Upper lobe of left lung (tissue), 6 donors: Measurements from ENCODE around the gene PNPLA5. TPM values are rescaled to one million over a fixed set of nuclear protein-coding genes. Genes with fewer than 3 reads are reported as not detected.

Experiments
- ATAC-seq, 2 donors: fragments of 200-7000 bp; cut with Tn5 transposase; one replicate each; pipeline ENCODE4 v1.9.1; 2022; ENCODE audit warnings: mild to moderate bottlenecking in 2 of 2, moderate library complexity in 2 of 2; ENCODE audit not compliant: low FRiP score in 2 of 2
- DNase-seq, 2 donors: peaks; one replicate each; pipeline ENCODE4 v3.0.0-alpha.2; 2019 to 2020
- H3K27ac ChIP-seq, 4 donors: fragments of 200-600 bp; sonication (generic); one replicate each; pipeline ENCODE4 v1.5.1; 2016 to 2019
- H3K27me3 ChIP-seq, 4 donors: fragments of 200-600 bp; sonication (generic); one replicate each; pipeline ENCODE4 v1.5.1; 2017 to 2019
- H3K36me3 ChIP-seq, 4 donors: fragments of 200-600 bp; sonication (generic); one replicate each; pipeline ENCODE4 v1.5.1; 2016 to 2019
- H3K4me1 ChIP-seq, 4 donors: fragments of 200-600 bp; sonication (generic); one replicate each; pipeline ENCODE4 v1.5.1; 2018 to 2019
- H3K4me3 ChIP-seq, 4 donors: fragments of 200-600 bp; sonication (generic); one replicate each; pipeline ENCODE4 v1.5.1; 2017 to 2019; ENCODE audit warnings: mild to moderate bottlenecking in 2 of 4, moderate library complexity in 1 of 4
- H3K9me3 ChIP-seq, 4 donors: fragments of 200-600 bp; sonication (generic); one replicate each; pipeline ENCODE4 v1.5.1; 2018 to 2019
- CTCF ChIP-seq, 6 experiments: fragments of 450-650 bp in 4 of 6; fragments of 200-600 bp in 2 of 6; sonication (generic) in 2 of 6; IDR thresholded peaks; one replicate each; pipeline ENCODE4 v1.5.1; 2016 to 2019; ENCODE audit warnings: antibody characterized with exemption in 6 of 6
- EP300 ChIP-seq, 4 donors: sonication (generic); formaldehyde crosslinking; IDR thresholded peaks; one replicate each; pipeline ENCODE4 v1.5.1; 2017; ENCODE audit warnings: antibody characterized with exemption in 4 of 4, control low read depth in 2 of 4
- POLR2A ChIP-seq, 4 donors: fragments of 450-650 bp; IDR thresholded peaks; one replicate each; pipeline ENCODE4 v1.5.1; 2016 to 2017; ENCODE audit warnings: antibody characterized with exemption in 4 of 4, mild to moderate bottlenecking in 2 of 4
- POLR2AphosphoS5 ChIP-seq, 2 donors: sonication (generic); formaldehyde crosslinking; IDR thresholded peaks; one replicate each; pipeline ENCODE4 v1.5.1; 2017; ENCODE audit warnings: antibody characterized with exemption in 2 of 2
- WGBS, 2 donors: methylation state at CpG; one replicate each; pipeline ENCODE4 v1.1.5; 2017 to 2018; 5-methylcytosine and 5-hydroxymethylcytosine counted together
- total RNA-seq, 6 donors: library from RNA; depleted of rRNA in 4 of 6; stranded (reverse); fragments of >200 nt in 4 of 6; gene quantifications; one replicate each; pipeline versions ENCODE4 v1.1.0 to v1.2.1, GENCODE V29; 2016 to 2021
- donor health status: DM: no; HTN: no; CAD: no; lungs with moderate emphysema.
- donor health status: DM: no; HTN: yes; CAD: no; lungs with severe emphysema.

PNPLA5 gene
- total RNA-seq, 6 donors from 2014 or later: not detected

DNA sequence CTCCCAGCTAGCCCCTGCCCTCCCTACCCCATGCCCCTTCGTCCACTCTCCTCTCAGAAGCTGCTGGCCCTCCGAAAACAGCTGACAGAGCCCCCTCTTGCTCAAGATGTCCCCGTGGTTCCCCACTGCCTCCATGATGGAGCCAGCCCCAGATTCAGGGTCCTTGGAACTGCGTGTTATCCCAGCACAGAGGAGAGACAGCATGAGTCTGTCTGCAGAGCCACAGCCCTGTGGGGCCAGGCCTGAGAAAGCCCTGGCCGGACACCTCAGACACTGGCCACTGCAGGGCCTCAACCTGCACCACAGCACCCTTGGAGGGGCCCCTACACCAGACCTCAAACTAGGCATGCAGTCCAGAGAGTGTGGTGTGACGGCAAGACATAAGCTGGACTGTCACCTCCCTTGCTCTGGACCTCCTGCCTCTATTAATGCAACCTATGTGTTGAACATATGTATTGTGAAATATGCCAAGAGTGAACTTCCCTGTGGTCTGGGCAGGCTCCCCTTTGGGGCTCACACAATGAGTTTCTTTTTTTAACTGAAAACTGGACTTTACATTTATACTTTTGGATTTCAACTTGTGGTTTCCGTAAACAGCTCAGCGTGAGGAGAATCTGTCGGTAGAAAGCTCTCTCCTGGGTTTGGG is 9.6 kb downstream of the PNPLA5 start:
- peaks cover 0 to 3% (median 0%) of the 10 kb centered on the region in 4 donors for H3K4me1 ChIP-seq
- no peak overlapping the region for H3K27ac ChIP-seq
- H3K36me3 ChIP-seq: no peaks in the 10 kb centered on the region
- 72 to 83% methylated on average over 7 to 9 of the region's 9 CpGs for WGBS, 2 donors
- no peak overlapping the region for H3K4me3 ChIP-seq
- H3K9me3 ChIP-seq: no peaks in the 10 kb centered on the region
- TF ChIP-seq EP300 (IDR thresholded peaks at IDR 0.05) (no peak), POLR2AphosphoS5 (IDR thresholded peaks at IDR 0.05) (no peak), CTCF (IDR thresholded peaks at IDR 0.05) (no peak), POLR2A (IDR thresholded peaks at IDR 0.05) (no peak)
- no peak for DNase-seq
- no peaks in the 10 kb centered on the region for H3K27me3 ChIP-seq
- ATAC-seq: no peak

GRCh38 chr22:43881091-43882061 is 10.4 kb downstream of the PNPLA5 start:
- WGBS, 2 donors: 88 to 89% methylated on average over 1 to 18 of the region's 19 CpGs
- no peaks in the 10 kb centered on the region for H3K27me3 ChIP-seq
- no peak overlapping the region for H3K4me3 ChIP-seq
- TF ChIP-seq CTCF (IDR thresholded peaks at IDR 0.05) (no peak), POLR2A (IDR thresholded peaks at IDR 0.05) (no peak)
- DNase-seq (no peak), ATAC-seq (no peak)
- H3K27ac ChIP-seq: no peak overlapping the region
- H3K4me1 ChIP-seq: peaks cover 0 to 3% (median 0%) of the 10 kb centered on the region in 4 donors
- H3K9me3 ChIP-seq: no peaks in the 10 kb centered on the region
- no peaks in the 10 kb centered on the region for H3K36me3 ChIP-seq

DNA sequence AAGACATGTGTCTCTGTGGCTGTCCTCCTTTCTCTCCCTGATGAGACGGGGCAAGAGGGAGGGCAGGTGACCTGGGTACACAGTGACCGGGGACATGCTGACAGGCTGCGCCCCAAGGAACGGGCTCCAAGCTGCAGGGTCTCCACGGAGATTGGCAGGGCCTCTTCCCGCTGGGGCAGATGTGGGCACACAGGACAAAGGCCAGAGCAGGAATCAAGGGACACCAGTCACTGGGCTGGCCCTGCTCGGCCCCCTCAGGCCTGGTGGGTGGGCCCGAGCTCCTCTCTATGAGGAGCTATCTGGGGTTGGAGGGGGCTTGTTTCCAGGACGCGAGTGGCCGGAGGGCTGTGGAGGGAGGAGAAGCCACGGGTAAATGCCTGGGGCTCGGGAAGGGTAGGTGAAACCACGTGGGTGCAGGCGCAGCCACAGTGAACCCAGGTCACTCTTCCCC is 11.2 kb downstream of the PNPLA5 start:
- H3K27ac ChIP-seq: no peak overlapping the region
- no peak for ATAC-seq
- H3K4me3 ChIP-seq: no peak overlapping the region
- no peaks in the 10 kb centered on the region for H3K9me3 ChIP-seq
- no peaks in the 10 kb centered on the region for H3K27me3 ChIP-seq
- peaks cover 0 to 3% (median 0%) of the 10 kb centered on the region in 4 donors for H3K4me1 ChIP-seq
- no peaks in the 10 kb centered on the region for H3K36me3 ChIP-seq
- DNase-seq: no peak
- TF ChIP-seq POLR2AphosphoS5 (IDR thresholded peaks at IDR 0.05): no peak
- TF ChIP-seq EP300 (IDR thresholded peaks at IDR 0.05): no peak
- no peak for TF ChIP-seq POLR2A (IDR thresholded peaks at IDR 0.05)
- TF ChIP-seq CTCF (IDR thresholded peaks at IDR 0.05): no peak
- 84 to 87% methylated on average over 10 to 15 of the region's 15 CpGs for WGBS, 2 donors

DNA sequence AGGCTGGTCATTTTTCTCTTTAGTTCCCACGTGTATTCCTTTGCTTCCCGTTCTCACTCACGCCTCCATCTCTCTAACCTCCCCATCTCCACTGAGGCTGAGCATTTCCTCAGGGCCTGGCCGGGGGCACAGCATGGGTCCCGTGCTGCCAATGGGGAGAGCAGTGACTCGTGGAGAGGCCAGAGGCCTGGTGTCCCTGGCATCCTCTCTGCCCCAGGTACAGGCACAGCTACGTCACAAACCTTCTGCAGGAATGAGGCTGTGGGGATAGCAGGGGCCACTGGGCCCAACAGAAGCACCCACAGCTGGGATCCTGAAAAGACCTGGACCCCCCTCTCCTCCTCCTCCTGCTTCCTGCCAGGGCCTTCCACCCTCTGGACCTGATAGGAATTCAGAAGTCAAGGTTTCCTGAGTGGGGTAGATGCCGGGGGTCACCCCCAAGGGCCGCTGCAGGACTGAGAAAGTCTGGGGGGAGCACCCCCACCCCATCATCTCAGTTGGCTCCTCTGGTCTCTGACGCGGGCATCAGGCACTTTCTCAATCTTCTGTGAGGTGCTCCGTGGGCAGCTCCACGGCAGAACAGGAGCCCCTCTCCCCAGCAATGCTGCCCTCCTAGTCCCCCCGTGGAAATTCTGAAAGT is 11.8 kb downstream of the PNPLA5 start:
- Histone ChIP-seq H3K4me3 (no peak overlapping the region), H3K27ac (no peak overlapping the region), H3K4me1 (peaks cover 0 to 3% (median 0%) of the 10 kb centered on the region in 4 donors), H3K36me3 (no peaks in the 10 kb centered on the region), H3K27me3 (no peaks in the 10 kb centered on the region), H3K9me3 (no peaks in the 10 kb centered on the region)
- DNase-seq: no peak
- ATAC-seq: no peak
- 73 to 75% methylated on average over 12 to 14 of the region's 14 CpGs for WGBS, 2 donors
- TF ChIP-seq EP300 (IDR thresholded peaks at IDR 0.05) (no peak), POLR2AphosphoS5 (IDR thresholded peaks at IDR 0.05) (no peak), CTCF (IDR thresholded peaks at IDR 0.05) (no peak), POLR2A (IDR thresholded peaks at IDR 0.05) (no peak)
